NK-92 treated with Interleukin-12 subunit alpha and Interleukin-12 subunit beta, amount 100 ng/mL, for 24 hours (cell line): ENCODE measurements around the gene NME7.

Source experiments
- DNase-seq: peaks from one replicate; lab custom pipeline; 2025; lab: John Stamatoyannopoulos, UW

The NME7 gene

GRCh38 chr1:169106095-169106920 is 261.3 kb downstream of the NME7 start, which contains the start of gene ATP1B1:
Gene ATP1B1, plus strand, starts transcription at chr1:169106690. Its CDS starts 140 bp downstream, at chr1:169106830.
- no peak for DNase-seq

GRCh38 chr1:169105434-169106094 is 262.0 kb downstream of the NME7 start:
- no peak for DNase-seq

GRCh38 chr1:169105087-169105433 is 262.5 kb downstream of the NME7 start:
- no peak for DNase-seq

DNA sequence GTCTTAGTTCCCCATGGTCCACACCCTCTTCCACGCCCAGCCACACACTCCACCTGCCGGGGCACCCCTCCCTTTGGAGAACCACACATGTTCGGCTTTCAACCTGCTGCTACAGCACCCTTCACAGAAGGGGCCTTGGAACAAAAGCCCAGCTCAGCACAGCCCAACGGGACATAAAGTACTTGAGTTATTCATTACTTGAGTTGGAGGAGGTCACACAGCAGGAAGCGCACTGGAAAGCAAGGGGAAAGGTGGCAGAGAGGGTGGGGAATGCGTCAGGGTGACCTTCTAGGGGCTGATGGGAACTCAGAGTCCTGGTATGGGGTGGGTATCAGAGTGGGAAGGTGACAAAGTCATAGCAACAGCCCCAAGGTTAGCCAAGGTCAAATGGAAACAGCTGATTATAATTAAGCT is 264.1 kb downstream of the NME7 start:
- DNase-seq: no peak

DNA sequence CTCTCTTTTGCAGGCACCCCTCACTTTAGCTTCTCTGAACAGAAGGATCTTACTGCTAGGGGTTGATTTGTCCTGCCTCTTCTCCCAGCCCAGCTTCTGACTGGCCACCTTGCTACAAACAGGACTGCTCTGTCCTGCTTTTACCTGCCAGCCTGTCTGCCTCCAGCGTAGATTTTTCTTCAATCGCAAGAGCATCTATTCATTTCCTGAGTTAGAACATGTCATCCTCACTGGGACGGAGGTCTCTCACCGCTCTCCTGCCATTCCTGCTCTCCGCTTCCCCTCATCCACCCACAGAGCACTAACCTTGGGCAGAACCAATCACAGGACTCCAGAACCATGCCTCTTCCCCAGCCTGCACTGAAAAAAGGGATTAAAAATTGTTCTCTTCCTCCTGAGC is 264.6 kb downstream of the NME7 start:
- DNase-seq: no peak

DNA sequence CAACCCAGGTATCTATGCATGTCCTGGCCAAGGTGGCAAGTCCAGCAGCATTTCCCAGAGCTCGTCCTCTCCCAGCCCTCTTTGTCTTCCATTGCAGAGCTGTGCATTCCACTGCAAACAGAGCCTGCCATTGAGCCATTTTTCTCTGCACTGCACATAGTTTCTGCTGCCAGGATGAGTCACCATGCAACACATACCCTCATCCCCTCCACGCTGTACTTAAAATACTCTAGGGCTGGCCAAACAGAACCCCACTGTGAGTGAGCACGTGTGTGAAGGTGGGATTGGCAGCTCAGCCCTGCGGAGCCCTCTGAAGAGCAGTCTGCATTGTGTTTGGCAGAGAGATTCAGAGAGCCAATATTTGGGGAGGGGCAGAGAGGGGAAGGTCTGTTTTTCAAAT is 265.0 kb downstream of the NME7 start:
- DNase-seq: no peak

DNA sequence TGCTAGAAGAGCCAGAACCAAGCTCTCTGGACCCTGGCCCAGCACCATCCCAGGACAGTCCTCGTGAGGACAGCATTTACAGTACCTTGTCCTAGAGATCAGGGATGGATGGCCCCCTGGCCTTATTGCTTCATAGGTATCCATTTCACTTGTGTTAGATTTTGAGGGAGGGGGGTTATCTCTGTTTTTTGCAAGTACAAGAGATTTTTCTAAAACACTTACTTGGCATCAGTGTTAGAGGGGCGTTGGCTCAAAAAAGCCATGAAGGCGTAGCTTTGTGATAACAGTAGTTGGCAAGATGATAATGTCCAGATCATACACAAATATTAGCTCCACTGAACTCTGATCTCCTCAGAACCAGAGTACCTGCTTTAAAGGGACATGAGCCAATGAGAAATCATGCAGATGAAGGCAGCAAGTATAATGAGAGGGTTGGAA is 266.9 kb downstream of the NME7 start:
- no peak for DNase-seq

- no peak for DNase-seq
These were observed 267.4 kb downstream of the NME7 start for GRCh38 chr1:169100208-169100607.

DNA sequence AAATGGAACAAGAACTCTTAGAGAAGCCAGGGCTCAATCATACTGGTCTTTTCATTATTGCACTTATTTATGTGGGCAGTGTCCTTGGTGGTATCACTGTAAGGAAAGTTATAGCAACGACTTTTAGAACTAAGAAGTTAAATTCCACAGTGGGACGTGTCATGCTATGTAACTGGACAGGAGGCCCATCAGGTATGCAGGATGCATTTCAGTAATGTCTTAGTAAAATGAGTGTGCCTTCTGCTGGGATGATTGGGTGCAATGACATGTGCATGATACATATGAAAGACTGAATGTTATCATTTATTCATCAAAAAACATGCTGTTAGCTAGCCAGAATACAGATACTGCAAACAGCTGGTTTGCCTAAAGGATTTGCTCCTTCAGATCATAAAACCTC is 268.0 kb downstream of the NME7 start:
- no peak for DNase-seq

DNA sequence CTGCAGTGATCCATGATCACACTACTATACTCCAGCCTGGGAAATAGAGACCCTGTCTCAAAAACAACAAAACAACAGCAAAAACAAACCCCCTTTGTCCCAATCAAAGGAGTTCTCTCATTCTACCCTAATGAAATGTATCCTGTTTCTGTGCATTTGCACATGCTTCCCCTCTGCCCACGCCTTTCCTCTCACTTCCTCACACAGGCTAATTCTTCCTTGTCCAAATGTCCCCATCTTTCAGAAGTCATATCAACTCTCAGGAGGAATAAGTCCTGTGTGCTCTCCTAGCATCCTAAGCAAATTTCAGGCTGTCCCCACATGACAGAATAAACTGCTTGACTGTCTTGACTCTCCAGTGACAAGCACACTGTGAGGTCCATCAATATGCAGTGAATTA is 269.2 kb downstream of the NME7 start:
- DNase-seq: no peak

DNA sequence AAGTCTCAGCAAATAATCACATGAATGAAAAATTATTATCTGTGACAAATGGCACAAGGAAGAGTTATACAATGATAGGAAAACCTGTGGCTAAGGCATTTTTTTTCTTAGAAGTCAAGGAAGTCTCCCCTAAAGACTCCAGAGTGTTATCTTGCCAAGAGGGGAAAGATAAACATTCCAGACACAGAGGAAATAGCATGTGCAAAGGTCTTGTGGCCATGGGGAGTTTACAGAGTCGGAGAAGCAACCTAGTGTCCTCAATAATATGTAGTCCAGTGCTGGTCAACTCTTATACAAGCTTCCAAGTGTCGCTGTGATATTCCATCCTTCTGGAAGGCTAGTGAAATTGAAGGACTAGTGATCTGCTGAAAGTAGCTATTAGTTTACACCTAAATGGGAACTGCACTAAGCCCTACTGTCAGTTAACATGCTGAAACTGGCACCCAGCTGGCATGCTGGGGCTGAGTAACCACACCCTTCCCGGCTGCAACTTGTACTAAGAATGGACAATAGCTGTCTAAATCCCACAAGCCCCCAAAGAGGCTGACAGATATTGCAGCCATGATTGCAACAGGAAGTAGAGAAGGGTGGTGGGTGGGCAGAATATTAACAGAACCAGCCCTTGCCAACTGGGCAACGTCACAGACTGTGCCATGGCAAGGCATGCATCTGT is 272.6 kb downstream of the NME7 start:
- no peak for DNase-seq

- DNase-seq: no peak
These were observed 275.2 kb downstream of the NME7 start for GRCh38 chr1:169092399-169092798.

GRCh38 chr1:169091480-169091941 is 276.1 kb downstream of the NME7 start:
- DNase-seq: no peak

DNA sequence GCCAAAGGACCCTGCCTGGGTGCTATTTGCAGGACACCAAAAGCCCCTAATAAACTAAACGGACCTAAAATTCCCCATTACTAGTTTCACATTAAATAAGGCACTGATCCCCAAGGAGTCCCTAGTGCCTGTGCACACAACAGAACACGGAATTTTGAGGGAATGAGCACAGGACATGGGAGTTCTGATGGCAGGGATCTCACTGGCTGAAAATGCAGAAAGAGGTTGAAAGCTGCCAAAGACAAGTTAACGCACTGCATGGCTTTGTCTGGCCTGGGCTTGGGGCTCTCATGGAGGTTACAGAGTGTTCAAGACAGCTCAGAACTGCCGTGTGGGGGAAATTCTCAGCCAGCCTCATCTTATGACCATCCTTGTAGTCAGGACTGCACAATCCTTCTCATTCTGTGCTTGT is 276.7 kb downstream of the NME7 start:
- DNase-seq: no peak

DNA sequence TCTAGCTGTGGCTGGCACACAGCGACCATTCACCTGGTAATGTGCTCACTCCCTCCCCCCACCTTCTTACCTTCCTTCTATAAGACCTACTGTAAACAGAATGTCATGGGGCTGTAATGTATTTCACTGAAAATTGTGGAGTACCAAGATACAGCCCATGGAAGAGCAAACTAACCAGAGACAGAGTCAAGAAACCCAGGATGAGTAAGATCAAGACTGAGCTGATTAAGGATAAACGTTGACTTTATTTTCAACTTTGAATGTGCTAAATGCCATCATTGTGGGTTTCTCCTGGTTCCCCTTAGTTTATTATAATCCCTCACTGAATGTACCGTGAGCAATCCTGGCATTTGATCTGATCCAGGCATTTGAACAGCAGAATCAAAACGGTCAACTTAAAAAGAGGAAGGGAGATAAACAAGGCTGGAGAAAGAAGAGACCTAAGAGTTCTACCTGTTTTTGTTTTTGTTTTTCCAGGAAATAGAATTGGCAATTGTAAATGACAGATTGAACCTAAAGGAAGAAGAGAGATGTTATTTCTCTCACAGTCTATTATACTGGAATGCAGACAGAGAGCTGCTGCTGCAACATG is 277.2 kb downstream of the NME7 start:
- DNase-seq: no peak

DNA sequence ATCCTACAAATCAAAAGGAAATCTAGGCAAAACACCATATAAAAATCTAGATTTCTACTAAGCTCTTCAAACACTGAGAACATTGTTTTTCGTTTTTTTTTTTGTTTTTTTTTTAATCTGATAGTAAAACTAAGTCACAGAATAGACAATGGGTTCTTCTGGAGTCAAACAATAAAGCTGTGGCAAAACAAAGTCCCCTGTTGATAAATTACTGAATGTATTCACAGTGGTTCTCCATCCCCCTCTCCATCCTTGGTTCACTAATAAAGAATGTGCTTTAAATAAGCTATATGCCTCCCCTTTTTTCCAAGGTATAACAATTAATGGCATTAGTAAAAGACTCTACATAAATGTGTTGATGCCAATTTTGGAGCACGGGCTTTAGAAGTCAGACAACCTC is 277.8 kb downstream of the NME7 start:
- DNase-seq: no peak

DNA sequence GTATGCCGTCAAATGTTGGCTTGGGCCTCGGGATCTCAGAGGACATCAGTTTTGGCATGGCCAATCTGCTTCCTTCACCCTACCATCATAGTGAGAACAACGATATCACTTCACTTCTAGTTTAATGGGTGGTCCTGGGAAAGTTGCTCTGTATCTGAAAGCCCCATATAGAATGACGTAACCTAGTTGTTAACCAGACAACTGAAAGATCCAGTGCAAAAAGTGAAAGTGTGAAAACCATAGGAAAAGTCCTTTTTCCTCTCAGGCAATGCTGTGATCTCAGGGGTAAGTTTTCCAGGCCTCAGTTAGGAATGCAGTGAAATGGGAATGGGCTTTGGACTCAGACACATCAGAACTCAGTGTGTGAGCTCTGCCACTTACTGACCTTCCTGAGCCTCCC is 279.7 kb downstream of the NME7 start:
- DNase-seq: no peak

- DNase-seq: no peak
These were observed 280.8 kb downstream of the NME7 start for GRCh38 chr1:169086603-169087455.

GRCh38 chr1:169085911-169086310 is 281.7 kb downstream of the NME7 start:
- DNase-seq: no peak
